ENCODE measurements around the gene RNF168. TPM values are rescaled to one million over a fixed set of nuclear protein-coding genes. Genes with fewer than 3 reads are reported as not detected.

Gene RNF168
- total RNA-seq, 1 experiment from 2014 or later = 25.1 TPM

- no peaks in the 10 kb centered on the region for H4K20me1 ChIP-seq (ENCODE audit: insufficient read depth)
- no peak overlapping the region for H3K27ac ChIP-seq (ENCODE audit: low read depth, low read length)
- intact Hi-C loops (cut with micrococcal nuclease) = no loop called here
- no peak overlapping the region for H3K4me3 ChIP-seq (replicated peaks in 1 of 2; ENCODE audit: low read depth in 1 of 2, low read length in 2 of 2)
- H3K9me2 ChIP-seq (ENCODE audit: insufficient read depth) = no peaks in the 10 kb centered on the region
- ChIA-PET RAD21 (ENCODE audit: low non-redundant PET in 1 of 2, low total read pairs in 2 of 2, uncharacterized antibody in 2 of 2, unreplicated experiment in 2 of 2) (interaction anchor here in 1 of 2 experiments (0.7 kb wide), 1 partner anchor 38 kb away, joined by 10 read pairs; no protein-coding TSS in a partner anchor), CTCF (no interaction called here), POLR2A (no interaction called here)
- no peak overlapping the region for H3K4me2 ChIP-seq (ENCODE audit: low read length)
- no peaks in the 10 kb centered on the region for H3K9me3 ChIP-seq (ENCODE audit: control insufficient read depth in 1 of 2, insufficient read depth in 1 of 2, low read depth in 1 of 2, low read length in 2 of 2)
- no peak overlapping the region for H3K9ac ChIP-seq (ENCODE audit: low read length)
- no peaks in the 10 kb centered on the region for H3K27me3 ChIP-seq (ENCODE audit: insufficient read depth, low read length)
- TF ChIP-seq REST (IDR thresholded peaks at IDR 0.05; ENCODE audit: low read depth) (no peak), FOSL1 (IDR thresholded peaks at IDR 0.05; ENCODE audit: low read depth) (no peak), TCF7L2 (IDR thresholded peaks at IDR 0.05; ENCODE audit: borderline replicate concordance, extremely low read depth, insufficient read depth, insufficient read length) (no peak), ZFX (IDR thresholded peaks at IDR 0.05) (no peak), MAX (IDR thresholded peaks at IDR 0.05) (no peak), SP1 (IDR thresholded peaks at IDR 0.05; ENCODE audit: low read depth) (no peak), RAD21 (IDR thresholded peaks at IDR 0.05; ENCODE audit: low read depth) (no peak), CTCF (IDR thresholded peaks at IDR 0.05 in 2 of 3, conservative IDR thresholded peaks at IDR 0.05 in 1 of 3; ENCODE audit: borderline replicate concordance in 1 of 3, insufficient read depth in 1 of 3, low read depth in 2 of 3, low read length in 2 of 3) (no peak), EGR1 (IDR thresholded peaks at IDR 0.05; ENCODE audit: low read depth) (no peak), POLR2A (IDR thresholded peaks at IDR 0.05; ENCODE audit: borderline replicate concordance, extremely low read depth, insufficient read depth, insufficient read length) (no peak), SIN3A (IDR thresholded peaks at IDR 0.05; ENCODE audit: low read depth) (no peak)
- H2AFZ ChIP-seq (ENCODE audit: low read depth, low read length, poor library complexity, severe bottlenecking) = no peak overlapping the region
- DNase-seq (ENCODE audit: low read depth, low spot score) (no peak), ATAC-seq (no peak)
- no TSS peak for BruUV-seq (replicated peaks)
- H3K79me2 ChIP-seq (ENCODE audit: insufficient read depth, low read length) = no peaks in the 10 kb centered on the region
- no peaks in the 10 kb centered on the region for H3K4me1 ChIP-seq (ENCODE audit: control insufficient read depth in 1 of 2, insufficient read depth in 2 of 2, low read length in 2 of 2)
- H3K36me3 ChIP-seq (ENCODE audit: control insufficient read depth in 1 of 2, insufficient read depth in 2 of 2, low read length in 2 of 2) = no peaks in the 10 kb centered on the region
Measured at GRCh38 chr3:196458063-196458462, 45.5 kb downstream of the RNF168 start.
